Left forelimb (tissue), 1 donor: ENCODE data around the gene PCNX2.
"Not testable (repeated sequence)": the region's sequence is repeated elsewhere in the genome, so short reads cannot be mapped to it uniquely, and the experiment has no call there.

ENCODE experiments used
- DNase-seq: peaks from one replicate; pipeline ENCODE4 v3.0.0-alpha.2; 2018; ENCODE audit warnings: low spot score

The PCNX2 gene

GRCh38 chr1:233151861-233152260, 143.7 kb downstream of the PCNX2 start:
- DNase-seq: no peak

GRCh38 chr1:233144434-233144833, 151.1 kb downstream of the PCNX2 start:
- DNase-seq: no peak

- DNase-seq: no peak
Observed at GRCh38 chr1:233143241-233143640, 152.3 kb downstream of the PCNX2 start.

GRCh38 chr1:233140974-233141373, 154.6 kb downstream of the PCNX2 start:
- DNase-seq: no peak

- no peak for DNase-seq
Observed at GRCh38 chr1:233140499-233140898, 155.0 kb downstream of the PCNX2 start.

- DNase-seq: no peak
Observed at GRCh38 chr1:233138788-233139585, 156.5 kb downstream of the PCNX2 start.

GRCh38 chr1:233135833-233136232, 159.7 kb downstream of the PCNX2 start:
- DNase-seq: no peak

GRCh38 chr1:233132445-233132844, 163.1 kb downstream of the PCNX2 start:
- no peak for DNase-seq

- DNase-seq: not testable (repeated sequence)
Observed at GRCh38 chr1:233129031-233129430, 166.5 kb downstream of the PCNX2 start.

GRCh38 chr1:233127157-233127556, 168.4 kb downstream of the PCNX2 start:
- DNase-seq: no peak

- DNase-seq: no peak
Observed at GRCh38 chr1:233122779-233123178, 172.7 kb downstream of the PCNX2 start.

GRCh38 chr1:233121947-233122559, 173.5 kb downstream of the PCNX2 start:
- DNase-seq: no peak

- DNase-seq: no peak
Observed at GRCh38 chr1:233114860-233115259, 180.7 kb downstream of the PCNX2 start.

- DNase-seq: no peak
Observed at GRCh38 chr1:233114159-233114558, 181.4 kb downstream of the PCNX2 start.

- peak; percentile 73 for DNase-seq
Observed at GRCh38 chr1:233113009-233113879, 182.3 kb downstream of the PCNX2 start.

- DNase-seq: no peak
Observed at GRCh38 chr1:233112186-233113008, 183.1 kb downstream of the PCNX2 start.

GRCh38 chr1:233111731-233112130, 183.8 kb downstream of the PCNX2 start:
- DNase-seq: no peak

- DNase-seq: no peak
Observed at GRCh38 chr1:233109096-233109495, 186.4 kb downstream of the PCNX2 start.

- DNase-seq: not testable (repeated sequence)
Observed at GRCh38 chr1:233107716-233108130, 187.8 kb downstream of the PCNX2 start.

- DNase-seq: no peak
Observed at GRCh38 chr1:233107130-233107660, 188.3 kb downstream of the PCNX2 start.

GRCh38 chr1:233105225-233105624, 190.3 kb downstream of the PCNX2 start:
- no peak for DNase-seq
